H9 (cell line): ENCODE results near the gene CD247. TPM values are rescaled to one million over a fixed set of nuclear protein-coding genes. Genes with fewer than 3 reads are reported as not detected.

ENCODE experiments used
- DNase-seq: peaks from one replicate; pipeline ENCODE4 v3.0.0-alpha.2; 2017
- H2AFZ ChIP-seq: one replicate; pipeline ENCODE4 v1.6.1; 2013; ENCODE audit warnings: mild to moderate bottlenecking, low read length, control low read depth, moderate library complexity
- H2AK5ac ChIP-seq: 2 replicates; pipeline ENCODE4 v1.6.1; 2013; ENCODE audit warnings: low read length, control low read depth, mixed read lengths; ENCODE audit not compliant: insufficient read length
- H2BK120ac ChIP-seq: one replicate; pipeline ENCODE4 v1.6.1; 2013; ENCODE audit warnings: low read depth, mild to moderate bottlenecking, low read length, control low read depth, inconsistent platforms; ENCODE audit not compliant: poor library complexity, severe bottlenecking
- H2BK12ac ChIP-seq: 2 replicates; pipeline ENCODE4 v1.6.1; 2013; ENCODE audit warnings: low read length, control low read depth, mixed read lengths, low read depth; ENCODE audit not compliant: insufficient read length
- H2BK15ac ChIP-seq: 2 replicates; pipeline ENCODE4 v1.6.1; 2013; ENCODE audit warnings: low read depth, low read length, control low read depth
- H2BK20ac ChIP-seq: one replicate; pipeline ENCODE4 v1.6.1; 2013; ENCODE audit warnings: low read depth, mild to moderate bottlenecking, low read length, control low read depth, inconsistent platforms; ENCODE audit not compliant: poor library complexity, severe bottlenecking
- H2BK5ac ChIP-seq: 2 replicates; pipeline ENCODE4 v1.6.1; 2013; ENCODE audit warnings: low read length, control low read depth, mixed read lengths; ENCODE audit not compliant: insufficient read length
- H3K14ac ChIP-seq: 2 replicates; pipeline ENCODE4 v1.6.1; 2013; ENCODE audit warnings: low read length, control low read depth; ENCODE audit not compliant: insufficient read depth
- H3K18ac ChIP-seq: 2 replicates; pipeline ENCODE4 v1.6.1; 2013; ENCODE audit warnings: low read depth, mild to moderate bottlenecking, mixed read lengths, low read length, control low read depth; ENCODE audit not compliant: insufficient read length
- H3K23ac ChIP-seq: 2 replicates; pipeline ENCODE4 v1.6.1; 2013; ENCODE audit warnings: low read length, control low read depth, mixed read lengths, low read depth; ENCODE audit not compliant: insufficient read length
- H3K23me2 ChIP-seq: 2 replicates; pipeline ENCODE4 v1.6.1; 2013; ENCODE audit warnings: low read depth, mild to moderate bottlenecking, mixed read lengths, low read length, control low read depth; ENCODE audit not compliant: insufficient read length, poor library complexity, severe bottlenecking
- H3K27ac ChIP-seq: 2 replicates; pipeline ENCODE4 v1.5.1; 2013; ENCODE audit warnings: low read length, control low read depth, mixed read lengths, low read depth; ENCODE audit not compliant: insufficient read length
- H3K27me3 ChIP-seq: 2 replicates; pipeline ENCODE4 v1.6.1; 2013; ENCODE audit warnings: low read length, control low read depth, inconsistent platforms; ENCODE audit not compliant: insufficient read depth
- H3K4ac ChIP-seq: 2 replicates; pipeline ENCODE4 v1.6.1; 2013; ENCODE audit warnings: low read depth, mild to moderate bottlenecking, control low read depth, inconsistent platforms, low read length, moderate library complexity
- H3K4me1 ChIP-seq: 2 replicates; pipeline ENCODE4 v1.6.1; 2013; ENCODE audit warnings: low read length, control low read depth, inconsistent platforms; ENCODE audit not compliant: insufficient read depth
- H3K4me2 ChIP-seq: 2 replicates; pipeline ENCODE4 v1.6.1; 2013; ENCODE audit warnings: low read length, control low read depth, mixed read lengths; ENCODE audit not compliant: insufficient read length, insufficient read depth
- H3K56ac ChIP-seq: 2 replicates; pipeline ENCODE4 v1.6.1; 2013; ENCODE audit warnings: low read depth, mild to moderate bottlenecking, mixed read lengths, low read length, control low read depth; ENCODE audit not compliant: insufficient read length
- H3K79me1 ChIP-seq: 2 replicates; pipeline ENCODE4 v1.6.1; 2013; ENCODE audit warnings: low read depth, mild to moderate bottlenecking, moderate library complexity, low read length, control low read depth, inconsistent platforms; ENCODE audit not compliant: insufficient read depth, poor library complexity, severe bottlenecking
- H3K79me2 ChIP-seq: 2 replicates; pipeline ENCODE4 v1.6.1; 2013; ENCODE audit warnings: low read length, control low read depth, inconsistent platforms; ENCODE audit not compliant: insufficient read depth
- H3K9ac ChIP-seq: 2 replicates; pipeline ENCODE4 v1.6.1; 2013; ENCODE audit warnings: low read length, control low read depth, mixed read lengths; ENCODE audit not compliant: insufficient read length; ENCODE audit errors: extremely low read depth
- H3K9me3 ChIP-seq: one replicate; pipeline ENCODE4 v1.6.1; 2013; ENCODE audit warnings: low read depth, low read length, inconsistent platforms; ENCODE audit not compliant: control insufficient read depth
- H3T11ph ChIP-seq: one replicate; pipeline ENCODE4 v1.6.1; 2013; ENCODE audit warnings: mild to moderate bottlenecking, low read length, control low read depth, inconsistent platforms
- H4K20me1 ChIP-seq: one replicate; pipeline ENCODE4 v1.6.1; 2013; ENCODE audit not compliant: control insufficient read depth, insufficient read length, insufficient read depth
- H4K5ac ChIP-seq: 2 replicates; pipeline ENCODE4 v1.6.1; 2013; ENCODE audit warnings: low read depth, mild to moderate bottlenecking, mixed read lengths, low read length, control low read depth; ENCODE audit not compliant: insufficient read length
- H4K8ac ChIP-seq: replicated peaks from 2 replicates; pipeline ENCODE4 v1.6.1; 2013; ENCODE audit warnings: low read length, control low read depth, mixed read lengths, low read depth; ENCODE audit not compliant: insufficient read length
- H4K91ac ChIP-seq: 2 replicates; pipeline ENCODE4 v1.6.1; 2013; ENCODE audit warnings: low read depth, mild to moderate bottlenecking, moderate library complexity, mixed read lengths, low read length, control low read depth; ENCODE audit not compliant: insufficient read length
- H3K27ac Mint-ChIP-seq, 3 experiments: 2 replicates in 2 of 3; 3 replicates in 1 of 3; pipeline ENCODE4 v1.8.0; 2020 to 2021; ENCODE audit warnings: mixed read lengths in 3 of 3, mild to moderate bottlenecking in 1 of 3, moderate library complexity in 1 of 3
- H3K27me3 Mint-ChIP-seq: 2 replicates; pipeline ENCODE4 v1.8.0; 2021; ENCODE audit warnings: low read depth, mild to moderate bottlenecking, moderate library complexity, mixed read lengths
- H3K36me3 Mint-ChIP-seq, 3 experiments: 2 replicates in 2 of 3; 3 replicates in 1 of 3; pipeline ENCODE4 v1.8.0; 2020 to 2021; ENCODE audit warnings: low read depth in 3 of 3, mixed read lengths in 3 of 3; ENCODE audit not compliant: insufficient read depth in 1 of 3
- H3K4me1 Mint-ChIP-seq, 2 experiments: 2 replicates each; pipeline ENCODE4 v1.8.0; 2020; ENCODE audit warnings: mixed read lengths in 2 of 2
- H3K4me3 Mint-ChIP-seq, 2 experiments: 2 replicates in 1 of 2; 3 replicates in 1 of 2; pipeline ENCODE4 v1.8.0; 2020 to 2021; ENCODE audit warnings: mild to moderate bottlenecking in 2 of 2, mixed read lengths in 2 of 2, moderate library complexity in 1 of 2
- H3K9me3 Mint-ChIP-seq, 2 experiments: 2 replicates in 1 of 2; 3 replicates in 1 of 2; pipeline ENCODE4 v1.8.0; 2020; ENCODE audit warnings: mild to moderate bottlenecking in 2 of 2, mixed read lengths in 2 of 2, moderate library complexity in 1 of 2
- CTCF ChIP-seq: fragments of 200-600 bp; sonication (generic); conservative IDR thresholded peaks from 3 replicates; pipeline ENCODE4 v1.8.0; 2021; ENCODE audit warnings: antibody characterized with exemption, mild to moderate bottlenecking
- WGBS: extraction: QIAGEN DNeasy Blood & Tissue Kit; methylation state at CpG from one replicate; pipeline ENCODE4 v1.1.7; 2013; ENCODE audit warnings: missing lambda C conversion rate, low lambda C conversion rate, mixed read lengths; ENCODE audit not compliant: insufficient read length; ENCODE audit errors: extremely low coverage; 5-methylcytosine and 5-hydroxymethylcytosine counted together
- total RNA-seq: library from RNA; stranded (reverse); gene quantifications from 2 replicates; pipeline ENCODE4 v1.2.1, GENCODE V29; 2021

Gene CD247
- total RNA-seq, 1 experiment from 2014 or later, result 1.2 TPM

- H3K79me1 ChIP-seq, result no peaks in the 10 kb centered on the region
- H3K23ac ChIP-seq, result no peak overlapping the region
- H2AFZ ChIP-seq, result no peak overlapping the region
- H3T11ph ChIP-seq, result no peak overlapping the region
- H4K20me1 ChIP-seq, result no peaks in the 10 kb centered on the region
- no peak overlapping the region for H2BK15ac ChIP-seq
- H2BK120ac ChIP-seq, result no peak overlapping the region
- Mint-ChIP-seq H3K27ac (no peak overlapping the region), H3K4me3 (no peak overlapping the region; a peak in 1 of 5 replicates), H3K9me3 (no peaks in the 10 kb centered on the region), H3K4me1 (peaks cover 27 to 30% of the 10 kb centered on the region in 2 experiments), H3K27me3 (peaks cover 46% of the 10 kb centered on the region), H3K36me3 (no peaks in the 10 kb centered on the region; a peak in 1 of 7 replicates)
- DNase-seq, result no peak
- H3K27ac ChIP-seq, result no peak overlapping the region
- no peak overlapping the region for H2BK12ac ChIP-seq
- no peak overlapping the region for H4K5ac ChIP-seq
- no peak overlapping the region for H3K4me2 ChIP-seq
- H3K79me2 ChIP-seq, result no peaks in the 10 kb centered on the region
- no peak overlapping the region for H2BK5ac ChIP-seq
- no peak overlapping the region for H3K56ac ChIP-seq
- H3K23me2 ChIP-seq, result peaks cover 8% of the 10 kb centered on the region
- no peak overlapping the region for H3K4ac ChIP-seq
- peaks cover 8% of the 10 kb centered on the region; the same call in 1 of the 2 replicates for H3K27me3 ChIP-seq
- TF ChIP-seq CTCF, result no peak
- no peak overlapping the region for H4K91ac ChIP-seq
- H3K14ac ChIP-seq, result no peak overlapping the region; the same call in 1 of the 2 replicates
- H3K9me3 ChIP-seq, result no peaks in the 10 kb centered on the region
- H3K9ac ChIP-seq, result no peak overlapping the region
- H2AK5ac ChIP-seq, result no peak overlapping the region
- no peaks in the 10 kb centered on the region; the same call in 1 of the 2 replicates for H3K4me1 ChIP-seq
- no peak overlapping the region for H4K8ac ChIP-seq
- no peak overlapping the region for H2BK20ac ChIP-seq
- no CpG with 5 or more reads among the region's 5 CpGs for WGBS
- H3K18ac ChIP-seq, result no peak overlapping the region
Measured at GRCh38 chr1:167456524-167456923, 61.8 kb downstream of the CD247 start.
